ENCODE measurements around the gene SNX24. TPM values are rescaled to one million over a fixed set of nuclear protein-coding genes. Genes with fewer than 3 reads are reported as not detected.

The SNX24 gene
- total RNA-seq, 1 experiment from 2014 or later: 10.3 TPM

DNA sequence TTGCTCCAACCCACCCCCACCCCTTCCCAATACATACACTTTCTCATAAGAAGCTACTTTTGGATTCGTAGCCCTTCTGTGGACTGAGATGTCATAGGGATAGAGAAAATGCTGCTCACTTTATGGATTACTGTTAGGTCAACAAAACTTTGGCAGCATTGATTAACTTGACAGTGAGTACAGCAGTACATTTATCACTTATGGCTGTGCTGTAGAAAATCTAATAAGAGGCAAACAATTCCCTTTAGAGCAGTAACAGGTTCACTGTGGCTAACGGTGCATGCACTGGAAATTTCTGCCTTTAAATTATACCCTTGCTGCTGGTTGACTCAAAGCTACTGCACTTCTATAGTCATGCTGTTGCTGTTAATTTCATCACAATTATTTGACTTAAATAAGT is 131.9 kb downstream of the SNX24 start:
- ChIA-PET POLR2A (ENCODE audit: unreplicated experiment) (no interaction called here), CTCF (no interaction called here)
- H4K20me1 ChIP-seq (ENCODE audit: low read length): no peaks in the 10 kb centered on the region

DNA sequence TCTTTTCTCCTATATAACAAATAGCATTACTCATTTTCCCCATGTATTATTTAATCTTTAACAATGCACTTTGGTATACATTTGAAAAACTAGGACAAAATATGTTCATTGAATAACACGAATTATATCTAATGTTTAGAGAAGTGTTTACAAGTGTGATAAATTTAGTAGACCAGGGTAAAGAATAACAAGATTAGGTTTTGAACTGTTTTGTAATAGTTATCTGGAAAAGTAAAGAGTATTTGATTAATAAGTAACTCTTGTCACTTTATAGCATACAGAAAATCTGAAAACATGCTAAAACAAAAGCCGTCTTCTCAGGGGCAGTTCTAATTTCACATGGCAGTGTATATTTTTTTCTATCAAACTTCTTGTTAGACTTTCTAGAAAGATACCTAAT is 132.7 kb downstream of the SNX24 start:
- H3K9me2 ChIP-seq (replicated peaks; ENCODE audit: low read length): no peaks in the 10 kb centered on the region
- TF ChIP-seq EZH2phosphoT487 (IDR thresholded peaks at IDR 0.05; ENCODE audit: borderline replicate concordance, low read length) (no peak), EZH2 (IDR thresholded peaks at IDR 0.05; ENCODE audit: low read length, unreplicated experiment) (no peak)
- TF ChIP-seq, protein P1, sequence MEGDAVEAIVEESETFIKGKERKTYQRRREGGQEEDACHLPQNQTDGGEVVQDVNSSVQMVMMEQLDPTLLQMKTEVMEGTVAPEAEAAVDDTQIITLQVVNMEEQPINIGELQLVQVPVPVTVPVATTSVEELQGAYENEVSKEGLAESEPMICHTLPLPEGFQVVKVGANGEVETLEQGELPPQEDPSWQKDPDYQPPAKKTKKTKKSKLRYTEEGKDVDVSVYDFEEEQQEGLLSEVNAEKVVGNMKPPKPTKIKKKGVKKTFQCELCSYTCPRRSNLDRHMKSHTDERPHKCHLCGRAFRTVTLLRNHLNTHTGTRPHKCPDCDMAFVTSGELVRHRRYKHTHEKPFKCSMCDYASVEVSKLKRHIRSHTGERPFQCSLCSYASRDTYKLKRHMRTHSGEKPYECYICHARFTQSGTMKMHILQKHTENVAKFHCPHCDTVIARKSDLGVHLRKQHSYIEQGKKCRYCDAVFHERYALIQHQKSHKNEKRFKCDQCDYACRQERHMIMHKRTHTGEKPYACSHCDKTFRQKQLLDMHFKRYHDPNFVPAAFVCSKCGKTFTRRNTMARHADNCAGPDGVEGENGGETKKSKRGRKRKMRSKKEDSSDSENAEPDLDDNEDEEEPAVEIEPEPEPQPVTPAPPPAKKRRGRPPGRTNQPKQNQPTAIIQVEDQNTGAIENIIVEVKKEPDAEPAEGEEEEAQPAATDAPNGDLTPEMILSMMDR (conservative IDR thresholded peaks at IDR 0.05; ENCODE audit: low read depth, low read length): no peak
- ATAC-seq (no peak), DNase-seq (no peak)
- POLR2A ChIA-PET (ENCODE audit: unreplicated experiment): no interaction called here
- no peak overlapping the region for H3K4me3 ChIP-seq (ENCODE audit: low read length)
- H3K4me2 ChIP-seq (ENCODE audit: low read length): no peak overlapping the region
- H3K27ac ChIP-seq (ENCODE audit: low read length): no peak overlapping the region
- H2AFZ ChIP-seq (ENCODE audit: low read length): no peak overlapping the region
- no peaks in the 10 kb centered on the region for H3K79me2 ChIP-seq (ENCODE audit: low read length)
- H3K27me3 ChIP-seq (ENCODE audit: low read length): no peaks in the 10 kb centered on the region
- H3F3A ChIP-seq (ENCODE audit: low read length, unreplicated experiment): no peaks in the 10 kb centered on the region
- intact Hi-C loops (cut with micrococcal nuclease): no loop called here
- no peaks in the 10 kb centered on the region for H3K9me3 ChIP-seq (ENCODE audit: low read length)
- H3K36me3 ChIP-seq (ENCODE audit: low read depth, low read length): no peaks in the 10 kb centered on the region
- CTCF ChIA-PET: no interaction called here
- no peaks in the 10 kb centered on the region for H3K4me1 ChIP-seq (ENCODE audit: insufficient read depth, low read length)
- no peak overlapping the region for H3K9ac ChIP-seq (ENCODE audit: low read length)
- H4K20me1 ChIP-seq (ENCODE audit: low read length): no peaks in the 10 kb centered on the region
- no TSS peak for BruUV-seq (replicated peaks)

More for the DNA sequence above, 131.9 kb downstream of the SNX24 start:
- H3K27me3 ChIP-seq (ENCODE audit: low read length): no peaks in the 10 kb centered on the region
- no peaks in the 10 kb centered on the region for H3K9me3 ChIP-seq (ENCODE audit: low read length)
- H3K36me3 ChIP-seq (ENCODE audit: low read depth, low read length): no peaks in the 10 kb centered on the region
- H3K4me1 ChIP-seq (ENCODE audit: insufficient read depth, low read length): no peaks in the 10 kb centered on the region
- ATAC-seq: no peak
- TF ChIP-seq, protein P1 (conservative IDR thresholded peaks at IDR 0.05; ENCODE audit: low read depth, low read length): no peak
- TF ChIP-seq EZH2 (IDR thresholded peaks at IDR 0.05; ENCODE audit: low read length, unreplicated experiment): no peak
- no peak for TF ChIP-seq EZH2phosphoT487 (IDR thresholded peaks at IDR 0.05; ENCODE audit: borderline replicate concordance, low read length)
- no peak overlapping the region for H3K9ac ChIP-seq (ENCODE audit: low read length)
- no peak for DNase-seq
- no peak overlapping the region for H3K4me2 ChIP-seq (ENCODE audit: low read length)
- H3F3A ChIP-seq (ENCODE audit: low read length, unreplicated experiment): no peaks in the 10 kb centered on the region
- H3K9me2 ChIP-seq (replicated peaks; ENCODE audit: low read length): no peaks in the 10 kb centered on the region
- no TSS peak for BruUV-seq (replicated peaks)
- no peaks in the 10 kb centered on the region for H3K79me2 ChIP-seq (ENCODE audit: low read length)
- H3K27ac ChIP-seq (ENCODE audit: low read length): no peak overlapping the region
- intact Hi-C loops (cut with micrococcal nuclease): no loop called here
- H3K4me3 ChIP-seq (ENCODE audit: low read length): no peak overlapping the region
- H2AFZ ChIP-seq (ENCODE audit: low read length): no peak overlapping the region

DNA sequence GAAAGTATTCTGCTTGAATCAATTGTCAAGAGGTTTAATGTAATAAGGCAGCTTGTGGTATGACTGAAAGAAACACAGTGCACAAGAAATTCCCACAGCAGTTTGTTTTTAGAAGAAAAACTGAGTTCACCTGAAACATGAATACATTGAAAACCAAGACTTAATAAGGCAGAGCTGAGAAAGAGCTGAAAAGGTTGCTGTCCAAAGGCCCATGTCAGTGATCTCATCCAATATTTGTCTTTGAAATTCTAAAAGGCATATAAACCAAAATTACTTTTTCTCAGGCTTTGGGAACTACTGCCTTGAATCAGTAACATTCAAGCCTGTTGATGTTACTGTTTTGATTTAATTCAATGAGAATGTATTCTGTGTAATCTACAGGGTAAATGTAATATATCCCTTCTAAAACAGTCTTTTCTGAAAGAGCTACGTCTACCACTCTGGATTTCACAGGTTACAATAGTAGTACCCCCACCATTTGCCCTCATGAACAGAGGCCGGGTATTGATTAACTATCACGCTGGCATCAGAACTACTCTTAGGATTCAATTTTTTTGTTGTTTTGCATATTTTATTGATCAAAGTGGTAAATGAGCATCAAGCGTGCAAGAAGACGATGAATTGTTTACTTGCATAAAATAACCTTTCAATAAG is 133.4 kb downstream of the SNX24 start:
- Histone ChIP-seq H3K9me2 (replicated peaks; ENCODE audit: low read length) (no peaks in the 10 kb centered on the region), H4K20me1 (ENCODE audit: low read length) (no peaks in the 10 kb centered on the region), H3F3A (ENCODE audit: low read length, unreplicated experiment) (no peaks in the 10 kb centered on the region), H2AFZ (ENCODE audit: low read length) (no peak overlapping the region), H3K27ac (ENCODE audit: low read length) (no peak overlapping the region), H3K4me3 (ENCODE audit: low read length) (no peak overlapping the region), H3K36me3 (ENCODE audit: low read depth, low read length) (no peaks in the 10 kb centered on the region), H3K9me3 (ENCODE audit: low read length) (no peaks in the 10 kb centered on the region), H3K9ac (ENCODE audit: low read length) (no peak overlapping the region), H3K4me2 (ENCODE audit: low read length) (no peak overlapping the region), H3K27me3 (ENCODE audit: low read length) (no peaks in the 10 kb centered on the region), H3K79me2 (ENCODE audit: low read length) (no peaks in the 10 kb centered on the region), H3K4me1 (ENCODE audit: insufficient read depth, low read length) (no peaks in the 10 kb centered on the region)
- no TSS peak for BruUV-seq (replicated peaks)
- POLR2A ChIA-PET (ENCODE audit: unreplicated experiment): no interaction called here
- DNase-seq (no peak), ATAC-seq (no peak)
- intact Hi-C loops (cut with micrococcal nuclease): no loop called here
- CTCF ChIA-PET: no interaction called here
- TF ChIP-seq, protein P1 (conservative IDR thresholded peaks at IDR 0.05; ENCODE audit: low read depth, low read length): no peak
- TF ChIP-seq EZH2 (IDR thresholded peaks at IDR 0.05; ENCODE audit: low read length, unreplicated experiment): no peak

Data from PC-3 (cell line).